Measurements from ENCODE around the gene PHACTR3.

DNA sequence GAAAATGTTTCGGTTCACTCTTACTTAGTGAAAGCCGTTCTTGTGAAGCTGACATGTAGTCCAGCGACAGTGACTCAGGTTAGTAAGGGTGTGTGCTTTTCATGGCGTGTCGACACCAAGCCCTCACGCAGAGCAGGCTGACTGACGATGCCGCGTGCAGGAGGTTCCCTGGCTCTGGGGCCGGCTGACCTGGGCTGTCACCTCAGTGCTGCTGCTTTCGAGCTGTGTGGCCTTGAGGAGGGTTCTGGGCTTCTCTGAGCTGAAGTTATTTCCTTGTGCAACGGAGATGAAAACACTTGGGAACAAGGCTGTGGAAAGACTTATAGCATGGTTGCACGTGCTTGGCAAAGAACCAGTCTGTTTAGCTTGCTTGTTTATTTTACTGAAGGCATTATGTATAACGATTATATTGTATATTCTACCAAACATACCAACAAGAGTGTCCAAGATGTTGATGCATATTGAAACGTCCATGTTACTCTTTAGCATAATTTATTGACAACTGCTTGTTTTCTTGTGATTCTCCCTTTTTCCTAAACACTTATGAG is 59.2 kb downstream of the PHACTR3 start:
- TF ChIP-seq EZH2 (IDR thresholded peaks at IDR 0.05; ENCODE audit: borderline replicate concordance, low read depth, low read length, severe bottlenecking) (no peak), POLR2A (IDR thresholded peaks at IDR 0.05; ENCODE audit: low read depth, low read length) (no peak), POLR2AphosphoS5 (IDR thresholded peaks at IDR 0.05; ENCODE audit: insufficient read depth, low read depth, low read length) (no peak), JUN (IDR thresholded peaks at IDR 0.05; ENCODE audit: borderline replicate concordance, insufficient read depth, insufficient read length, low read depth) (no peak), MYC (IDR thresholded peaks at IDR 0.05; ENCODE audit: low read depth, low read length) (no peak), MAX (IDR thresholded peaks at IDR 0.05; ENCODE audit: insufficient read depth, insufficient read length) (no peak), FOS (IDR thresholded peaks at IDR 0.05; ENCODE audit: borderline replicate concordance, insufficient read depth, low read length) (no peak)
- TF ChIP-seq, protein P1, sequence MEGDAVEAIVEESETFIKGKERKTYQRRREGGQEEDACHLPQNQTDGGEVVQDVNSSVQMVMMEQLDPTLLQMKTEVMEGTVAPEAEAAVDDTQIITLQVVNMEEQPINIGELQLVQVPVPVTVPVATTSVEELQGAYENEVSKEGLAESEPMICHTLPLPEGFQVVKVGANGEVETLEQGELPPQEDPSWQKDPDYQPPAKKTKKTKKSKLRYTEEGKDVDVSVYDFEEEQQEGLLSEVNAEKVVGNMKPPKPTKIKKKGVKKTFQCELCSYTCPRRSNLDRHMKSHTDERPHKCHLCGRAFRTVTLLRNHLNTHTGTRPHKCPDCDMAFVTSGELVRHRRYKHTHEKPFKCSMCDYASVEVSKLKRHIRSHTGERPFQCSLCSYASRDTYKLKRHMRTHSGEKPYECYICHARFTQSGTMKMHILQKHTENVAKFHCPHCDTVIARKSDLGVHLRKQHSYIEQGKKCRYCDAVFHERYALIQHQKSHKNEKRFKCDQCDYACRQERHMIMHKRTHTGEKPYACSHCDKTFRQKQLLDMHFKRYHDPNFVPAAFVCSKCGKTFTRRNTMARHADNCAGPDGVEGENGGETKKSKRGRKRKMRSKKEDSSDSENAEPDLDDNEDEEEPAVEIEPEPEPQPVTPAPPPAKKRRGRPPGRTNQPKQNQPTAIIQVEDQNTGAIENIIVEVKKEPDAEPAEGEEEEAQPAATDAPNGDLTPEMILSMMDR (IDR thresholded peaks at IDR 0.05; ENCODE audit: extremely low read depth in 1 of 2, insufficient read depth in 1 of 2, low read depth in 1 of 2, low read length in 2 of 2) = no peak
